Measurements from ENCODE around the gene CIAO1.
"Not testable (repeated sequence)": the region's sequence is repeated elsewhere in the genome, so short reads cannot be mapped to it uniquely, and the experiment has no call there.

Gene CIAO1

GRCh38 chr2:96276787-96277499, 10.9 kb downstream of the CIAO1 start:
- DNase-seq (ENCODE audit: low read depth) = no peak

DNA sequence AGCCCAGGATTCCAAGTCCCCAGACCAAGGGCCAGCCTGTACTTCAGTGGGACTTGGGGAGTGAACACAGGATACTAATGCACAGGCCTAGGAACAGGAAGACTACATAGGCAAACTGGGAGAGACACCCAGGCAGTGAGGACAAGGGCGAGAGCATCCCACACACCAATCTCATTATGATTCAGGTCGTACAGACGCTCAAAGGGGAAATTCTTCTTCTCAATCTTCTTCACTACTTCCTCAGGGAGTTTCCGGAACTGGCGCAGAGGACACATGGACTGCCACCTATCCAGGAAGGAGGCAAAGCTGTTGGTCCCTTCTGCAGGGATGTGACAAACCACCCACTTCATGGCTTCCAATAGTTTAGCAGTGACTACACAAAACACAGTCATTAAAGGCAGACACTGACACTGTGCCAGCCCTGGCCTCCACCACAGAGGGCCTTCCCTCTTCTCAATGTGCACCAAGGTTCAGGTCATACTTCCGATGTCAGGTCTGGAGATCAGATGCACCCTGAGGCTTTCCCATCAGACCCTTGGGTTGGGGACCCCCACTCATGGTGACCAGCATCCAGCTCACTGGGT, 21.3 kb downstream of the CIAO1 start:
- no peak for DNase-seq (ENCODE audit: low read depth)

GRCh38 chr2:96291751-96292150, 25.7 kb downstream of the CIAO1 start:
- DNase-seq (ENCODE audit: low read depth) = no peak

DNA sequence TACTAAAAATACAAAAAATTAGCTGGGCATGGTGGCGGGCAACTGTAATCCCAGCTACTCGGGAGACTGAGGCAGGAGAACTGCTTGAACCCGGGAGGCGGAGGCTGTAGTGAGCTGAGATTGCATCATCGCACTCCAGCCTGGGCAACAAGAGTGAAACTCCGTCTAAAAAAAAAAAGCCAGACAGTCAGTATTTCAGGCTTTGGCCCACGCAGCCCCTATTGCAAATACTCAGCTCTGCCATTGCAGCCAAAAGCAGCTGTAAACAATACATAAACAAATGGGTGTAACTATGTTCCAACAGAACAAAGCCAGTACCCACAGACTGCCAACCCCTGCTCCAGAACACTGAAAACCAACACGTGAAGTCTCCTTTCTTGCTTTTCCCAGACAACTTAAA, 28.2 kb downstream of the CIAO1 start:
- DNase-seq (ENCODE audit: low read depth) = not testable (repeated sequence)

DNA sequence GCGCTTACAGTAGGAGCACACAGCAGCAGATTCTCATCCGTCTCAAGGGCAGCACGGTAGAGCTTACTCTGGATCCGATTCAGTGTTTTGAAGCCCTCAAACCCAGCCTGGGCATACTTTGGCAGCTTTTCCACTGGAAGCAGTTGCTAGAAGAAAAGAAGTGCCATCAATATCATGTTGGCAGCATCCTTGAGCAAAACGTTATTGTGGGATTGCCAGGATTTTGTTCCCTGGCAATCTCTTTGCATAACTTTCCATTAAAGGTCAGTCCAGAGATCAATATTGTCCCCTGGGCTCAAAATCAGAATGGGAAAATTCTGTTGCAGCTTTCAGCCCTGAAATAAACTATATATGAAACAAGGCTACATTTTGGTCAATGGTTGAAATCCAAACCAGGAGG, 30.9 kb downstream of the CIAO1 start:
- DNase-seq (ENCODE audit: low read depth) = no peak

DNA sequence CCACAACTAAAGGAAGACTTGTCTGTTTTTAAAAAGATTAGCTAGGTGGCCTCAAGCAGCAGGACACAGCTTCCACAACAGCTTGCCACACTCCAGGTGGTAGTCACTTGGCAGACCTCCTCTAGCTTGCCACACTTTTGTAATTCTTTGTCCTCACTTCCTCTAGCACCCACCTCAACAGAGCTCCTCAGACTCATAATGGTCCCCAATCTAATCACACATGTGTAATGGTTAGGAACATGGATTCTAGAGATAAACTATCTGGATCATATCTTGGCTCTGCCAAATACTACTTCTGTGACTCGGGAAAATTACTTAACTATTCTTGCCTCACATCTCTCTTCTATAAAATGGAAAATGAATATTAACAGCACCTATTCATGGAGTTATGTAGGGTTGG, 35.8 kb downstream of the CIAO1 start:
- DNase-seq (ENCODE audit: low read depth) = no peak

- no peak for DNase-seq (ENCODE audit: low read depth)
Observed at GRCh38 chr2:96304606-96305005, 38.6 kb downstream of the CIAO1 start.

DNA sequence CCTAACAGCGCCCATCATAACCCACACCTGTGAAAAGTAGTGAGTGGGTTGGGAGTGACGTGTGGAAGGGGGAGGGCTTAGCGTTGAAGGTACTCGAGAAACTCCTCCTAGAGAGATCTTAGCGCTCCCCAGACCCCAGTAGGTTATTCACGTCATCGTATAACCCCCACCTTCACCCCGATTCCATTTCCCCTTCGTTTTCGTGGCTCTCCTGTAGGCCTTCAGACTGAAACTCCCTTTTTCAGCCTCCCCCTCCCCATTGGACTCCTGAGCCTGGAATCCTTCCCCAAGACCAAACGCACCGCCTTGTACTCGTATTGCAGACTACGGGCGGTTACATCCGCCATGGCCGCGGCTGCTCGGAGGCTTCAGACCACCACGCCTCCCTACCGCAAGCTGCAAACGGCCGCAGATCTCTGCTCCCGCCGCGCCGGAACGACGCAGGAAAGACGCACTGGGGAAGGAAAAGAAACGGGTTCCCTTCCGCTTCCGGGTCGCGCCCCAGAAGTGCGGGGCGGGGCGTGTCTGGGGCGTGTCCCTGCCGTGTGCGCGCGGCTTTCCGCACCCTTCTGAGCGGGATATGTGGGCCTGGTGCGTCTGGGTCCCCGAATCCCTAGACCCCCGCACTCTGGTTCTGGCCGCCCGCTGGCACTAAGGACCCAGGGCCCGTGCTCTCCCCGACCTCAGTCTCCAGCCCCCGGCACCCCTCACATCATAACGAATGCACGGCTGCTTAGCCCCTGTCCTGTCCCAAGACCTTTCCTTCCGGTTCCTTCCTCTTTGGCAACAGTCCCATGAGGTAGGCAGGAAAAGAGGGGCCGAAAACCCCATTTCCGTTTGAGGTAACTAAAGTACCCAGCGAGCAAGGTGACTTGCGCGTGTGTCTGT, 39.3 kb downstream of the CIAO1 start, which contains the start of gene SNRNP200:
Gene SNRNP200 (minus strand): TSS at position 456 of the 888 bp plus-strand sequence. CDS start 109 bp downstream, at position 347.
- DNase-seq (ENCODE audit: low read depth) = peak; percentile 57

DNA sequence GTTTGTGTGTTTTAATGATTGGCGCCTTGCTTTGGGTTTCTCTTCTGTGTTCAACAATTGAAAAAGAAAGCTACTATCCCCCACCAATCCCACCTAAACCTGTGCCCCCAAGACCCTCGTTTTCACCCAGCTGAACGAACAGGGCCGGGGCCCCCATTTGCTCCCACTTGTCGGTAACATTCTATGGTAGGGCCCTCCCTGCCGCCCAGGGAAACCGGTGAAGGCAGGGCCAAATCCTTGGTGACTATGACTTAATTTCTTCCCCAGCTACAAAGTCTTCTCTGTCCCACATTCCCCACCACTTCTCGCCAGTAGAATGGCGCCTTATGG, 39.9 kb downstream of the CIAO1 start:
- no peak for DNase-seq (ENCODE audit: low read depth)

GRCh38 chr2:96306370-96306769, 40.3 kb downstream of the CIAO1 start:
- no peak for DNase-seq (ENCODE audit: low read depth)

DNA sequence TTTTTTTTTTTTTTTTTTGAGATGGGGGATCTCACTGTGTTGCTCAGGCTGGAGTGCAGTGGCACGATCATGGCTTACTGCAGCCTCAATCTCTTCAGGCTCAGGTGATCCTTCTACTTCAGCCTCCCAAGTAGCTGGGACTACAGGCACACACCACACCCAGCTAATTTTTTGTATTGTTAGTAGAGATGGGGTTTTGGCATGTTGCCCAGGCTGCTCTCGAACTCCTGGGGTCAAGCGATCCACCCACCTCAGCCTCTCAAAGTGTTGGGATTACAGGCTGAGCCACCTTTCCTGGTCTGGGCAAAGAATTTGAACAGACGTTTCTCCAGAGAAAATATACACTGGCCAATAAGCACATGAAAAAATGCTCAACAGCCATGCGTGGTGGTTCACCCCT, 42.2 kb downstream of the CIAO1 start:
- no peak for DNase-seq (ENCODE audit: low read depth)

- DNase-seq (ENCODE audit: low read depth) = no peak
Observed at GRCh38 chr2:96315005-96315399, 49.0 kb downstream of the CIAO1 start.

DNA sequence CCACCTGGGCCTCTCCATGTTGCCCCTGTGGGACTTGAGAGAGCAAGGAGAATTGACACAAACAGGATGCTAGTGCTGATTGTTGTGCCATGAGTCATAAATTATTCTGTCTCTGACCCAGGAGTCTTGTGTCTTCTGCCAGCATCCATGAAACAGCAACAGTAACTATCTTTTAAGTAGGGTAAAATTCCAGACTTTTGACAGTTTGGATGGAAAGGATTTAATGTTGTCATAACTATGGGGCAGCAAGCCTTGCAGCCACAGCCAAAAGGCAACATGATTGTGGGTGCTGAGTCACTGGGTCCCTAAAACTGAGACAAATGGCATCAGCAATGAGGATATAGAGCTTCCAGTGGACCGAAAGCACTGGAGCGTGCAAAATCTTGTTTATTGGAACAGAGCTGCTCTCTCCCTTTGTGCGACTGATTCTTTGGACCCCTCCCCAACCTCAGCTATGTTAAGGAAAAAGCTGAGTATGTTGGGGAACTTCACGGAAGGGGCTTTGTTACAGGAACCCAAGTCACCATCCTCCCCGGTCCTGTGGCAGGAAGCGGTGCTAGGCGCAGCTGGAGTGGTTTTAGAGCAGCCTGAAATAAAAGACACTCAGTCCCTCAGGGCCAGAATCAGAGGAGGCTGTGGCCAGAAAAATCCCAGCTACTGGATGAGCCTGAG, 49.5 kb downstream of the CIAO1 start:
- peak; percentile 66 for DNase-seq (ENCODE audit: low read depth)

DNA sequence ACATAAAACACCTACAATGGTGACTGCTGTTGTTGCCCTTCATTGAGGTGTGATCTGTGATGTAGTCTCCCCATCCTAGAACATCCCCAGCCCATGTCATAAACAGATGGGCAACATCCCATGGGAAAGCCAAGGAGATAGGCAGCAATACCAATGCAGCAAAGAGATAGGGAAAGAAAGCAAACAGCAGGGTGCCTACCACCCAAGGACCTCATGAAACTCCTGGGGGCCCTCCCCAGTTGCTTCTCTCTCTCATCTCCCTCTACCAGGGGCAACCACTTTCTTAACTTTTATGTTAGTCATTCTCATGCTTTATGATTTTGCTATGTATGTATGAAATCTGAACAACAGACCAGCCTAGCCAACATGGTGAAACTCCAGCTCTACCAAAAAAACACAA, 51.0 kb downstream of the CIAO1 start:
- no peak for DNase-seq (ENCODE audit: low read depth)

DNA sequence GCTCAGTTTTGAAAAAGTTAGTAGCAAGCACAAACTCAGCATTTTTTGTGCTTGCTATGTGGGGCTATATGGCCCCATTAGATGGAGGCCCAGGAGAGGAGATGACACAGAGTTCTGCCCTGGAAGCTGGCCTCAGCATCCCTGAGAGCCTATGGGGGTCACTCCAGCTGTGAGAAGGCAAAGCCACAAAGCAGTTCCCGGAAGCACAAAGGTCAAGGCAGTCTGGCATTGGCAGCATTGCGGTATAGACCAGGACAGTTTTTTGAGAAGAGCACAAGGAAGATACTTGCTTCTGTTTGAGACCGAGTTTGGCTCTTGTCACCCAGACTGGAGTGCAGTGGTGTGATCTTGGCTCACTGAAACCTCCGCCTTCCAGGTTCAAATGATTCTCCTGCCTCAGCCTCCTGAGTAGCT, 51.6 kb downstream of the CIAO1 start:
- no peak for DNase-seq (ENCODE audit: low read depth)

- DNase-seq (ENCODE audit: low read depth) = no peak
Observed at GRCh38 chr2:96318723-96319122, 52.7 kb downstream of the CIAO1 start.

DNA sequence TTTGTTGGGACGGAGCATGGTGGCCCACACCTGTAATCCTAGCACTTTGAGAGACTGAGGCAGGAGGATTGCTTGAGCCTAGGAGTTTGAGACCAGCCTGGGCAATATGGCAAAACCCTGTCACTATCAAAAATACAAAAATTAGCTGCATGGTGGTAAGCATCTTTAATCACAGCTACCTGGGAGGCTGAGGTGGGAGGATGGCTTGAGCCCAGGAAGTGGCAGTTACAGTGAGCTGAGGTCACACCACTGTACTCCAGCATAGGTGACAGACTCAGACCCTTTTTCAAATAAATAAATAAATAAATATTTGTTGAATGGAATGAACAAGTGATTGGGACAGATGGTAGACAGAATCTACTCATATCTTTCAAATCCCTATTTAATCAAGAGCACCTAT, 53.4 kb downstream of the CIAO1 start:
- DNase-seq (ENCODE audit: low read depth) = no peak

GRCh38 chr2:96320326-96320725, 54.3 kb downstream of the CIAO1 start:
- no peak for DNase-seq (ENCODE audit: low read depth)

GRCh38 chr2:96320728-96321622, 55.0 kb downstream of the CIAO1 start:
- no peak for DNase-seq (ENCODE audit: low read depth)

Measured in GM04504 (cell line).